ENCODE measurements around the gene RAD18.

RAD18 gene

DNA sequence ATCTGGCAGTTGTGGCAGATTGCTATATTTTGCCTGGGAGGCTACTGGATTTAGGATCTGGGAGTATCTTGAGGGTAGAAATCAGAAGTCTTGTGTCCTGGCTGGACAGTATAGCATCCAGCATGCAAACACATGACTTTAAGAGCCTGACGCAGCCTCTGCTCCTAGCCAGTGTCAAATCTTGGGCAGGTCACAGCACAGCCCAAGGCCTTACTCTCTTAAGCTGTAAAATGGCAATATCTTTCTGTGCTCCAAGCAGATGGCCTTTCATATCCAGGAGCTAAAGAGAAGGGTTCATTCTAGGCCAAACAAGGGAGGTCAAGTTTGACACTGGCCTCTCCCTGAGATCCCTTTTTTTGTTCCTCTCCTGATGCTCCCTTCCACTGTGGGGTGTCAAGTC lies 19.8 kb upstream of the RAD18 start:
- Histone ChIP-seq H3K9me2 (replicated peaks; ENCODE audit: insufficient read depth, low read length) (no peaks in the 10 kb centered on the region), H3K4me2 (ENCODE audit: low read depth, low read length, poor library complexity, severe bottlenecking) (no peak overlapping the region), H3K27me3 (ENCODE audit: low read length) (no peaks in the 10 kb centered on the region), H3K4me3 (ENCODE audit: insufficient read depth, low read length, poor library complexity, severe bottlenecking) (no peak overlapping the region), H3K27ac (ENCODE audit: low read depth, low read length) (no peak overlapping the region), H3K36me3 (ENCODE audit: low read length) (no peaks in the 10 kb centered on the region), H3K79me2 (ENCODE audit: insufficient read depth, low read length) (no peaks in the 10 kb centered on the region), H2AFZ (ENCODE audit: low read depth, low read length, severe bottlenecking) (no peak overlapping the region), H4K20me1 (ENCODE audit: low read depth, low read length) (no peaks in the 10 kb centered on the region), H3K9me3 (ENCODE audit: insufficient read depth, low read length) (0 out of 2 replicates have a peak, but pooled peaks cover 3% of the 10 kb centered on the region), H3K9ac (ENCODE audit: low read length) (no peak overlapping the region), H3F3A (ENCODE audit: insufficient read depth) (no peaks in the 10 kb centered on the region)
- no peak for TF ChIP-seq EZH2phosphoT487 (conservative IDR thresholded peaks at IDR 0.05; ENCODE audit: low read length)
- TF ChIP-seq, protein P1, sequence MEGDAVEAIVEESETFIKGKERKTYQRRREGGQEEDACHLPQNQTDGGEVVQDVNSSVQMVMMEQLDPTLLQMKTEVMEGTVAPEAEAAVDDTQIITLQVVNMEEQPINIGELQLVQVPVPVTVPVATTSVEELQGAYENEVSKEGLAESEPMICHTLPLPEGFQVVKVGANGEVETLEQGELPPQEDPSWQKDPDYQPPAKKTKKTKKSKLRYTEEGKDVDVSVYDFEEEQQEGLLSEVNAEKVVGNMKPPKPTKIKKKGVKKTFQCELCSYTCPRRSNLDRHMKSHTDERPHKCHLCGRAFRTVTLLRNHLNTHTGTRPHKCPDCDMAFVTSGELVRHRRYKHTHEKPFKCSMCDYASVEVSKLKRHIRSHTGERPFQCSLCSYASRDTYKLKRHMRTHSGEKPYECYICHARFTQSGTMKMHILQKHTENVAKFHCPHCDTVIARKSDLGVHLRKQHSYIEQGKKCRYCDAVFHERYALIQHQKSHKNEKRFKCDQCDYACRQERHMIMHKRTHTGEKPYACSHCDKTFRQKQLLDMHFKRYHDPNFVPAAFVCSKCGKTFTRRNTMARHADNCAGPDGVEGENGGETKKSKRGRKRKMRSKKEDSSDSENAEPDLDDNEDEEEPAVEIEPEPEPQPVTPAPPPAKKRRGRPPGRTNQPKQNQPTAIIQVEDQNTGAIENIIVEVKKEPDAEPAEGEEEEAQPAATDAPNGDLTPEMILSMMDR (IDR thresholded peaks at IDR 0.05; ENCODE audit: insufficient read depth, low read length, poor library complexity, severe bottlenecking): no peak

DNA sequence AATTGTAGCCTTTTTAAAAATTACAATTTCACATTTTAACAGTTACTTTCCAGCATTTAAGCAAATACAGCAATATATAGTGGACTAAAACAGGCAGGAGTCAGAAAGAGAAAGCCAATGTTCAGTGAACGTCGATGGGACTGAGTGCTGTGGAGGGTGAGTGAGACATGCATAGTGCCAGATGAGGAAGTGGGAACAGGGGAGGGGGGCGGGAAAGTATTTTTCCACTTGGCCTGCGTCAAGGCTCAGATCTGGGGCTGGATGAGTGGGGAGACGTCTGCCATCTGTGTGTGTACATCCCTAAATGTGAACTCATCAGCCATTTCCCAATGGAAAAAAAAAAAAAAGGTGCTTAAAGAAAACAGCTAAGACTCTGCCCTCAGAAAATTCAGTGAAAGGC lies 19.2 kb upstream of the RAD18 start:
- Histone ChIP-seq H2AFZ (ENCODE audit: low read depth, low read length, severe bottlenecking) (no peak overlapping the region), H3K4me2 (ENCODE audit: low read depth, low read length, poor library complexity, severe bottlenecking) (no peak overlapping the region), H3K27me3 (ENCODE audit: low read length) (no peaks in the 10 kb centered on the region), H4K20me1 (ENCODE audit: low read depth, low read length) (no peaks in the 10 kb centered on the region), H3K79me2 (ENCODE audit: insufficient read depth, low read length) (no peaks in the 10 kb centered on the region), H3K4me3 (ENCODE audit: insufficient read depth, low read length, poor library complexity, severe bottlenecking) (no peak overlapping the region), H3K36me3 (ENCODE audit: low read length) (no peaks in the 10 kb centered on the region), H3F3A (ENCODE audit: insufficient read depth) (no peaks in the 10 kb centered on the region), H3K9me3 (ENCODE audit: insufficient read depth, low read length) (0 out of 2 replicates have a peak, but pooled peaks cover 3% of the 10 kb centered on the region), H3K9ac (ENCODE audit: low read length) (no peak overlapping the region), H3K27ac (ENCODE audit: low read depth, low read length) (no peak overlapping the region), H3K9me2 (replicated peaks; ENCODE audit: insufficient read depth, low read length) (no peaks in the 10 kb centered on the region)
- TF ChIP-seq EZH2phosphoT487 (conservative IDR thresholded peaks at IDR 0.05; ENCODE audit: low read length): no peak
- TF ChIP-seq, protein P1 (IDR thresholded peaks at IDR 0.05; ENCODE audit: insufficient read depth, low read length, poor library complexity, severe bottlenecking): no peak

DNA sequence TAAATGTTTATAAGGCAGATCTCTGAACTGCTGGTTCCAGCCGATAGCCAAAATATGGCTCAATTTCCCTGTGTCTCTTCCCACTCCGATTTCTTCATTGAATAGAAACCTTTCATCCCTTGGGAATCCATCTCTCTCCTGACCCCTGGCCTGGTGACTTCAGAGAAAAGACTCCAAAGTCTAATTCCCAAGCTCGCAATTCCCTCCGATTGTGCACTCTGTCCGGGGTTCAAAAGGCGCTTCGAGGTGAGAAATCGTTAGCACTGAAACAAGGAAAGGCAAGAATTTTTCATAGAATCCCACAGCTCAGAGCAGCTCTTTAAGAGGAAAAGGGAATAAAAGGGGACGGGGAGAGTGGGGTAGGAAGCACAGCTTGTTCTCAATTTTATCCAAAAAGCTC lies 18.4 kb upstream of the RAD18 start:
- TF ChIP-seq EZH2phosphoT487 (conservative IDR thresholded peaks at IDR 0.05; ENCODE audit: low read length): no peak
- TF ChIP-seq, protein P1 (IDR thresholded peaks at IDR 0.05; ENCODE audit: insufficient read depth, low read length, poor library complexity, severe bottlenecking): no peak
- H3K4me3 ChIP-seq (ENCODE audit: insufficient read depth, low read length, poor library complexity, severe bottlenecking): no peak overlapping the region
- H2AFZ ChIP-seq (ENCODE audit: low read depth, low read length, severe bottlenecking): no peak overlapping the region

More for the DNA sequence above, 18.4 kb upstream of the RAD18 start:
- Histone ChIP-seq H3K9me2 (replicated peaks; ENCODE audit: insufficient read depth, low read length) (no peaks in the 10 kb centered on the region), H3K79me2 (ENCODE audit: insufficient read depth, low read length) (no peaks in the 10 kb centered on the region), H4K20me1 (ENCODE audit: low read depth, low read length) (no peaks in the 10 kb centered on the region), H3K27ac (ENCODE audit: low read depth, low read length) (no peak overlapping the region), H3K27me3 (ENCODE audit: low read length) (no peaks in the 10 kb centered on the region), H3K9ac (ENCODE audit: low read length) (no peak overlapping the region), H3F3A (ENCODE audit: insufficient read depth) (no peaks in the 10 kb centered on the region), H3K4me2 (ENCODE audit: low read depth, low read length, poor library complexity, severe bottlenecking) (no peak overlapping the region), H3K9me3 (ENCODE audit: insufficient read depth, low read length) (0 out of 2 replicates have a peak, but pooled peaks cover 3% of the 10 kb centered on the region), H3K36me3 (ENCODE audit: low read length) (no peaks in the 10 kb centered on the region)

Data from SU-DHL-6 (cell line).